Thyroid gland (tissue), 4 donors: ENCODE results near the gene GPC5. TPM values are rescaled to one million over a fixed set of nuclear protein-coding genes. Genes with fewer than 3 reads are reported as not detected.
"Not testable (repeated sequence)": the region's sequence is repeated elsewhere in the genome, so short reads cannot be mapped to it uniquely, and the experiment has no call there.

Source experiments
- DNase-seq, 2 donors: peaks; one replicate each; pipeline ENCODE4 v3.0.0-alpha.2; 2019
- H3K27ac ChIP-seq, 3 donors: fragments of 200-600 bp; sonication (generic); 1 replicate in 2 of 3; 2 replicates in 1 of 3; pipeline ENCODE4 v1.5.1; 2016 to 2019; ENCODE audit warnings: mild to moderate bottlenecking in 1 of 3, moderate library complexity in 1 of 3
- H3K27me3 ChIP-seq: fragments of 200-600 bp; sonication (generic); one replicate; pipeline ENCODE4 v1.5.1; 2019
- H3K36me3 ChIP-seq, 2 donors: fragments of 200-600 bp; sonication (generic); one replicate each; pipeline ENCODE4 v1.5.1; 2016 to 2019
- H3K4me1 ChIP-seq, 2 donors: fragments of 200-600 bp; sonication (generic); one replicate each; pipeline ENCODE4 v1.5.1; 2017 to 2019
- H3K4me3 ChIP-seq, 3 donors: fragments of 200-600 bp; sonication (generic); replicated peaks in 1 of 3; 1 replicate in 2 of 3; 2 replicates in 1 of 3; pipeline ENCODE4 v1.5.1; 2016; ENCODE audit warnings: mild to moderate bottlenecking in 1 of 3
- H3K9me3 ChIP-seq: fragments of 200-600 bp; sonication (generic); one replicate; pipeline ENCODE4 v1.5.1; 2017
- CTCF ChIP-seq, 6 experiments: fragments of 200-600 bp in 3 of 6; fragments of 450-650 bp in 3 of 6; sonication (generic) in 3 of 6; IDR thresholded peaks; one replicate each; pipeline ENCODE4 v1.5.1; 2016 to 2019; ENCODE audit warnings: antibody characterized with exemption in 6 of 6, mild to moderate bottlenecking in 2 of 6, inconsistent platforms in 1 of 6, moderate library complexity in 1 of 6
- POLR2A ChIP-seq, 2 donors: fragments of 450-650 bp; IDR thresholded peaks; one replicate each; pipeline ENCODE4 v1.6.1; 2017; ENCODE audit warnings: antibody characterized with exemption in 2 of 2, mild to moderate bottlenecking in 2 of 2, moderate library complexity in 1 of 2
- WGBS, 2 donors: methylation state at CpG; one replicate each; pipeline ENCODE4 v1.1.5; 2017; 5-methylcytosine and 5-hydroxymethylcytosine counted together
- intact Hi-C: fragments of 100-400 bp; cut with DNase I; formaldehyde crosslinking; loops from one replicate; pipeline ENCODE4 v1.15.1; 2023
- total RNA-seq, 4 donors: library from RNA; depleted of rRNA; stranded (reverse); fragments of >200 nt; gene quantifications; one replicate each; pipeline ENCODE4 v1.2.3, GENCODE V29; 2016

Gene GPC5
- total RNA-seq, 4 donors from 2014 or later = 0.67 to 2.3 (median 1.3) TPM

DNA sequence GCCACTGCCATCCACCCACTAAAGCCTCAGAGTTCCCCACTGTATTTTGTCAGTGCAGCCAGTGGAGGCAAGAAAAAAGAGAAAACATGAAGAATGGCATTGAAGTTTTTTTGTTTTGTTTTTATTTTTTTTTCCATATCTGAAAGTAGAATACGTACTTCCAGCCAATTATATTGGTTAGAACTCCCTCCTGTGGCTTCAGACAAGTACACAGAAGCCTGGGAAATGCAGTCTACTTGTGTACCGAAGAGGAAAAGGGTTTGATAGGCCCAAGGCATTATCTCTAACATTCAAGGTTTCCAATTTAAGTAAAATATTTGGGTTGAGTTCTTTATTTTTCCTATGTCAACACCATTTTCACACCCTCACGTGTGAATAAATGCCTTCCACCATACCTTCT lies 1131.9 kb downstream of the GPC5 start:
- no peaks in the 10 kb centered on the region for H3K36me3 ChIP-seq
- H3K4me3 ChIP-seq = no peak overlapping the region
- no peaks in the 10 kb centered on the region for H3K9me3 ChIP-seq
- H3K27me3 ChIP-seq = no peaks in the 10 kb centered on the region
- H3K4me1 ChIP-seq = no peaks in the 10 kb centered on the region
- DNase-seq = no peak
- WGBS, 2 donors = 74 to 75% methylated on average over 3 of the region's 3 CpGs
- intact Hi-C loops = no loop called here
- H3K27ac ChIP-seq = no peak overlapping the region
- TF ChIP-seq CTCF (IDR thresholded peaks at IDR 0.05) (no peak), POLR2A (IDR thresholded peaks at IDR 0.05) (no peak)

- H3K27me3 ChIP-seq = no peaks in the 10 kb centered on the region
- no peaks in the 10 kb centered on the region for H3K9me3 ChIP-seq
- no peak for DNase-seq
- no peaks in the 10 kb centered on the region for H3K36me3 ChIP-seq
- no peak overlapping the region for H3K4me3 ChIP-seq
- intact Hi-C loops = no loop called here
- 84 to 90% methylated on average over 6 of the region's 6 CpGs for WGBS, 2 donors
- no peak overlapping the region for H3K27ac ChIP-seq
- H3K4me1 ChIP-seq = no peaks in the 10 kb centered on the region
- no peak for TF ChIP-seq POLR2A (IDR thresholded peaks at IDR 0.05)
- TF ChIP-seq CTCF (IDR thresholded peaks at IDR 0.05) = no peak
Observed at GRCh38 chr13:92535222-92536006, 1137.0 kb downstream of the GPC5 start.

GRCh38 chr13:92537471-92537870 lies 1139.0 kb downstream of the GPC5 start:
- H3K9me3 ChIP-seq = no peaks in the 10 kb centered on the region

DNA sequence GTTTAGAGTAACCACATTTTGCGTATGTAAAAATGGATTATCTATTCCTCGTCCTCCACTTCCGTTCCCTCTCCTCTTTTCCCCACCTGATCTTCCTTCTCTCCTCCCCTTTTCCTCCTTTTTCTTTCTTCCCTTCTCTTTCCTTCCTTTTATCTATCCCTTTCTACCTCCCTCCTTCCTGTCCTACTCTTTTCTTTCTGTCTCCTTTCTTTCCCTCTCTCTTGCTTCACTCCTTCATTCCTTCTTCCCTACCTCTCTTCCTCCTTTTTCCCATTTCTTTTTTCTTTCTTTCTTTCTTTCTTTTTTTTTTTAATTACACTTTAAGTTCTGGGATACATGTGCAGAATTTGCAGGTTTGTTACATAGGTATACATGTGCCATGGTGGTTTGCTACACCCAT lies 1139.7 kb downstream of the GPC5 start:
- H3K36me3 ChIP-seq = no peaks in the 10 kb centered on the region
- TF ChIP-seq POLR2A (IDR thresholded peaks at IDR 0.05) (no peak), CTCF (IDR thresholded peaks at IDR 0.05) (no peak)
- H3K27me3 ChIP-seq = no peaks in the 10 kb centered on the region
- 90 to 95% methylated on average over 3 of the region's 3 CpGs for WGBS, 2 donors
- intact Hi-C loops = no loop called here
- H3K4me3 ChIP-seq = no peak overlapping the region
- no peaks in the 10 kb centered on the region for H3K4me1 ChIP-seq
- no peak for DNase-seq
- no peak overlapping the region for H3K27ac ChIP-seq
- H3K9me3 ChIP-seq = no peaks in the 10 kb centered on the region

More at GRCh38 chr13:92537471-92537870, 1139.0 kb downstream of the GPC5 start:
- H3K27ac ChIP-seq = no peak overlapping the region
- H3K4me3 ChIP-seq = no peak overlapping the region
- WGBS, 2 donors = 80 to 82% methylated on average over 2 of the region's 2 CpGs
- no peak for DNase-seq
- TF ChIP-seq CTCF (IDR thresholded peaks at IDR 0.05) (no peak), POLR2A (IDR thresholded peaks at IDR 0.05) (no peak)
- H3K4me1 ChIP-seq = no peaks in the 10 kb centered on the region
- H3K36me3 ChIP-seq = no peaks in the 10 kb centered on the region
- H3K27me3 ChIP-seq = no peaks in the 10 kb centered on the region
- intact Hi-C loops = no loop called here

- intact Hi-C loops, DNase-seq, H3K9me3 ChIP-seq, H3K27ac ChIP-seq, H3K4me3 ChIP-seq, H3K4me1 ChIP-seq, H3K27me3 ChIP-seq, H3K36me3 ChIP-seq: not testable (repeated sequence)
- 95 to 96% methylated on average over 4 of the region's 4 CpGs for WGBS, 2 donors
Observed at GRCh38 chr13:92539148-92539547, 1140.7 kb downstream of the GPC5 start.
